Fibroblast of the aortic adventitia (primary cell): Measurements from ENCODE around the gene CRHR1. TPM values are rescaled to one million over a fixed set of nuclear protein-coding genes. Genes with fewer than 3 reads are reported as not detected.

Source experiments
- DNase-seq: peaks from one replicate; pipeline ENCODE4 v3.0.0-alpha.2; 2010; ENCODE audit warnings: low read depth
- H3K4me3 ChIP-seq: 2 replicates; pipeline ENCODE4 v1.5.1; 2011; ENCODE audit warnings: low read depth, mild to moderate bottlenecking, control low read depth, low read length, moderate library complexity
- total RNA-seq: library from RNA; depleted of rRNA; stranded (reverse); fragments of >200 nt; gene quantifications from 2 replicates; pipeline ENCODE4 v1.2.3, GENCODE V29; 2012; ENCODE audit warnings: low replicate concordance
- TF ChIP-seq, protein P1 (sequence below): IDR thresholded peaks from 2 replicates; pipeline ENCODE4 v1.5.1; 2011; ENCODE audit warnings: mild to moderate bottlenecking, low read length, control low read depth, inconsistent platforms; ENCODE audit not compliant: insufficient read depth

Gene CRHR1
- total RNA-seq, 1 donor, result not detected

DNA sequence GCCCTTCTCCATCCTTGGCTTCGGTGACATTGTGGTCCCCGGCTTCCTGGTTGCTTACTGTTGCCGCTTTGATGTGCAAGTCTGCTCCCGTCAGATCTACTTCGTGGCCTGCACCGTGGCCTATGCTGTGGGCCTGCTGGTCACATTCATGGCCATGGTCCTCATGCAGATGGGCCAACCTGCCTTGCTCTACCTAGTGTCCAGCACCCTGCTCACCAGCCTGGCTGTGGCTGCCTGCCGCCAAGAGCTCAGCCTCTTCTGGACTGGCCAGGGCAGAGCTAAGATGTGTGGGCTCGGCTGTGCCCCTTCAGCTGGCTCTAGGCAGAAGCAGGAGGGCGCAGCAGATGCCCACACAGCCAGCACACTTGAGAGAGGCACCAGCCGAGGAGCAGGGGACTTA, 62.1 kb downstream of the CRHR1 start:
- no peak for DNase-seq
- H3K4me3 ChIP-seq, result no peak overlapping the region
- TF ChIP-seq, protein P1, sequence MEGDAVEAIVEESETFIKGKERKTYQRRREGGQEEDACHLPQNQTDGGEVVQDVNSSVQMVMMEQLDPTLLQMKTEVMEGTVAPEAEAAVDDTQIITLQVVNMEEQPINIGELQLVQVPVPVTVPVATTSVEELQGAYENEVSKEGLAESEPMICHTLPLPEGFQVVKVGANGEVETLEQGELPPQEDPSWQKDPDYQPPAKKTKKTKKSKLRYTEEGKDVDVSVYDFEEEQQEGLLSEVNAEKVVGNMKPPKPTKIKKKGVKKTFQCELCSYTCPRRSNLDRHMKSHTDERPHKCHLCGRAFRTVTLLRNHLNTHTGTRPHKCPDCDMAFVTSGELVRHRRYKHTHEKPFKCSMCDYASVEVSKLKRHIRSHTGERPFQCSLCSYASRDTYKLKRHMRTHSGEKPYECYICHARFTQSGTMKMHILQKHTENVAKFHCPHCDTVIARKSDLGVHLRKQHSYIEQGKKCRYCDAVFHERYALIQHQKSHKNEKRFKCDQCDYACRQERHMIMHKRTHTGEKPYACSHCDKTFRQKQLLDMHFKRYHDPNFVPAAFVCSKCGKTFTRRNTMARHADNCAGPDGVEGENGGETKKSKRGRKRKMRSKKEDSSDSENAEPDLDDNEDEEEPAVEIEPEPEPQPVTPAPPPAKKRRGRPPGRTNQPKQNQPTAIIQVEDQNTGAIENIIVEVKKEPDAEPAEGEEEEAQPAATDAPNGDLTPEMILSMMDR, result no peak

DNA sequence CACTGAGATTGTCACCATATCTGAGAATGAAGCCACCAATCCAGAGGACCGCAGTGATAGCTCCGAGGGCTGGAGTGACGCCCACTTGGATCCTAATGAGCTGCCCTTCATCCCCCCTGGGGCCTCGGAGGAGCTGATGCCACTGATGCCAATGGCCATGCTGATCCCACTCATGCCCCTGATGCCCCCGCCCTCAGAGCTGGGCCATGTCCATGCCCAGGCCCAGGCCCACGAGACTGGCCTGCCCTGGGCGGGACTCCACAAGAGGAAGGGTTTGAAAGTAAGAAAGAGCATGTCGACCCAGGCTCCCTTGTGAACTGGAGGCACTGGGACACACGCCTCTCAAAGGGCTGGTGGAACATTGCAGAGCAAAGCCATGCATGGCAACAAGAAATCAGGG, 62.5 kb downstream of the CRHR1 start:
- H3K4me3 ChIP-seq, result no peak overlapping the region
- no peak for DNase-seq
- TF ChIP-seq, protein P1, result no peak

DNA sequence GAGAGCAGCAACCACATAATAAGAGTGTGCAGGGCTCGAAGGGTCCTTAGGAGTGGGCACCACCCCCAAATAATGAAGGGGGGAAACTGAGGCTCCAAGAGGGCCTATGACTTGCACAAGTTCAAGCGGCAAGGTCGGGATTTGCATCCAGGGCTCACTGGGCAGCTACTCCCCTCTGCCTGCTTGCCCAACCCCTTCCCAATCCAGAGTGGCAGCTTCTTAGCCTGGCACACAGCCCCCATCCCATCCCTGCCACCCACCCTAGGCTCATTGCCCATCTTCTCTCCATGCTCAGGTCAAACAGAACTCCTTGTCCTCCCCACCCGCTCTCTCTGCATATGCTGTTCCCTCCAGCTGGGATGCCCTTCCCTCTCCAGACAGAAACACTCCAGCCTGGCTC, 63.0 kb downstream of the CRHR1 start:
- TF ChIP-seq, protein P1, result no peak
- no peak for DNase-seq
- H3K4me3 ChIP-seq, result no peak overlapping the region

DNA sequence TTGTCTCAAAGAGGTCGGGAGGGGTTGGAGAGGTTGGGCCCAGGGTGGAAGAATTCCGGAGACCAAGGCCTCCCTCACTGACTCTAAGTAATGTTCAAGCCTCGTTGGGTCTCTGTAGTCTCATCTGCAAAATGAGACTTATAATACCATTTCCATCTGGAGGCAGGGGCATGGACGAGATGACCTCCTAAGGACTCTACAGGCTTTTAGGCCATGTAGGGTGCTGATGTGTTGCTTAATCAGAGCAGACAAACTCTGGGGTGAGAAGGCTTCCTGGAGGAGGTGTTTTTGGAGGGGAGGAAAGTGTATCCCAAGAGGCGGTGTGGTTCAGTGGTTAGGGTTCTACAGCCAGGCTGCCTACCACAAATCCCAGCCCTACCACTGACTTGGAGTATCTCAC, 63.6 kb downstream of the CRHR1 start:
- H3K4me3 ChIP-seq, result no peak overlapping the region
- DNase-seq, result no peak
- TF ChIP-seq, protein P1, result no peak

DNA sequence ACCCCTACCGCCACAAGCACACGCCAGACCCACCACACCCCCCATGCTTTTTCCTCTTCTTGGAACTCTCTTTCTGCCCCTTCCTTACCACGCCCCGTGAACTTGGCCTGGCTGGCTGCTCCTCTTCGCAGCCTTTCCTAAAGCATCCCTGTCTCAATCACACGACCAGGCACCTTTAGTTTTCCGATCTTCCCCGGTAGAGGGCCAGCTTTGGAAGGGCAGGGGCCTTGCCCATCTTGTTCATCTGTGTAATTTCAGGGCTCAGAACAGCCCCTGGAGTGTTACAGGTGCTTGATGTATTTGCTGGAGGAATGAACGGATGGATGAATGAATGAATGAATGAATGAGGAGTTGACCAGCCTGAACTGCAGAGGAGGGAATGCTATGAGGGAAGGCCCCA, 64.3 kb downstream of the CRHR1 start:
- no peak overlapping the region for H3K4me3 ChIP-seq
- DNase-seq, result no peak
- TF ChIP-seq, protein P1, result no peak

DNA sequence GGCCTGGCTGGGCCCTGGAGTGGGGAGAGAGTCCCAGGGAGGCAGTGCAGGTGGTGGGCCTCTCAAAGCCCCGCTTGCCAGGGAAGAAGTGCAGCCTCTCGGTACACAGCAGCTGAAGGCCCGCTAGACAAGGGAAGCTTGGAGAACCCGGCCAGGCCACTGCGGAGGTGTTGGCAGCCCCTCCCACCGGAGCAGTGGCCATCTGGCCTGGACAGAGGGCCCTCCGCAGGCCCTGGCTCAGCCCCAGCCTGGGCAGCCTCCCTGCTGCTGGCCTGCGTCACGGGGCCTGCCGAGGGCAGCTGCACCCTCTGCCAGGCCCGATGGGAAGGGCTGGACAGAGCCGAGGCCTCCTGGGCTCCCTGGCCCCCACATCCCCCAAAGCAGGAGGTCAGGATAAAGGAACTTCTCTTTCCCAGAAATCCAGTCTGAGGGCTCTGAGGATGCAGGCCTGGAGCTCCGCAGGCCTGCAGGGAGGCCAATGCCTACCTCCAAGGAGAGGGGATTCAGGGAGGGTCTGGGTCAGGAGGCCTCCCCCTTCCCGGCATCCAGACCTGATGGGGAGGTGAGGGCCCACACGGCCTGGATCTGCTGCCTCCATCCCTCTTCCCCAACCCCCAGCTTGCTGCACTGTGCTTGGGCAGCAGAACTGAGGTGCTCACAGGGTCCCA, 64.9 kb downstream of the CRHR1 start:
- H3K4me3 ChIP-seq, result no peak overlapping the region
- TF ChIP-seq, protein P1, result no peak
- DNase-seq, result peak; percentile 7

DNA sequence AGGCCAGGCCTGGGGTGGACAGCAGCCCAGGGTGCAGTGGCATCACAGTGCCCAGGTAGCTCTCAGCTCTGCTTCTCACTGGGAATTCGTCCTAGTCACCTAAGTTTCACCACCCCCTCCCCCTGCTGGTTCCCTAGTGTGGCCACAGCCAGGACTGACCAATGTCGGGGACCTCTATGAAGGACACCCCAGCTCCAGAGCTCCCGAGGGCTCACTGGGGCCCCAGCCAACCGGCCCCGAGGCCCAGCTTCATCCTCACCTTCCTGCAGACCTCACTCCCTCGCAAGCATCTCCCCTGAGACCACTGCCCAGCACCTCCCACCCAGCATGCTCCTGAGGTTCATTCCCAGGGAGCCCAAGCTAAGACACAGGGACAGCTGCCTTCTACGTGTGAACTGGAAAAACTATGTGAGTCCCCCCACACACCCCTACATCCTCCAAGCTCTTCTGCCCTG, 65.4 kb downstream of the CRHR1 start:
- TF ChIP-seq, protein P1, result no peak
- no peak for DNase-seq
- no peak overlapping the region for H3K4me3 ChIP-seq
